Head of caudate nucleus (tissue), 42 donors: ENCODE results near the gene TSSK3.
A peak's percentile ranks its signal among the peaks of the same experiment; 100 is the strongest.
"Not testable (repeated sequence)": the region's sequence is repeated elsewhere in the genome, so short reads cannot be mapped to it uniquely, and the experiment has no call there.

Source experiments
- DNase-seq, 42 donors: peaks; one replicate each; pipeline versions ENCODE4 v3.0.0 to v3.0.0-alpha.2; 2020 to 2021; ENCODE audit warnings: mixed read lengths in 7 of 42
- intact Hi-C: fragments of 100-400 bp; cut with DNase I; formaldehyde crosslinking; loops from one replicate; pipeline ENCODE4 v1.15.0; 2022

TSSK3 gene

GRCh38 chr1:32392325-32392724 is 30.0 kb downstream of the TSSK3 start:
- no peak for DNase-seq
- intact Hi-C loops = loop anchor here (10.0 kb wide), 2 partner anchors 168 to 262 kb away; partner anchors contain the start of genes EIF3I, RBBP4, TMEM234 and ZBTB8OS

- intact Hi-C loops = loop anchor here (10.0 kb wide), 2 partner anchors 168 to 262 kb away; partner anchors contain the start of genes EIF3I, RBBP4, TMEM234 and ZBTB8OS
- no peak for DNase-seq
Observed at GRCh38 chr1:32393136-32393535, 30.8 kb downstream of the TSSK3 start.

- peak in 17 of 42 donors; percentile 9 to 61 (median 40) for DNase-seq
- intact Hi-C loops = loop anchor here (2.0 to 10.0 kb wide), 3 partner anchors 43 to 261 kb away; partner anchors contain the start of genes EIF3I, RBBP4, TMEM234 and ZBTB8OS
Observed at GRCh38 chr1:32393832-32394140, 31.4 kb downstream of the TSSK3 start.

- peak; percentile 95 to 100 (median 99) for DNase-seq
- intact Hi-C loops = loop anchor here (2.0 to 10.0 kb wide), 3 partner anchors 44 to 260 kb away; partner anchors contain the start of genes EIF3I, RBBP4, TMEM234 and ZBTB8OS
Observed at GRCh38 chr1:32394141-32394889, 32.0 kb downstream of the TSSK3 start, which contains the start of gene BSDC1. Gene BSDC1, minus strand, starts transcription at chr1:32394441. Its CDS starts 27 bp downstream, at chr1:32394414.

GRCh38 chr1:32394890-32395432 is 32.6 kb downstream of the TSSK3 start:
- intact Hi-C loops = loop anchor here (2.0 to 10.0 kb wide), 3 partner anchors 44 to 260 kb away; partner anchors contain the start of genes EIF3I, RBBP4, TMEM234 and ZBTB8OS
- peak in 1 of 42 donors; percentile 10 for DNase-seq

- intact Hi-C loops = loop anchor here (10.0 kb wide), 2 partner anchors 172 to 258 kb away; partner anchors contain the start of genes EIF3I, RBBP4, TMEM234 and ZBTB8OS
- not testable (repeated sequence) for DNase-seq
Observed at GRCh38 chr1:32396524-32396923, 34.2 kb downstream of the TSSK3 start.

- no peak for DNase-seq
- intact Hi-C loops = loop anchor here (10.0 kb wide), 2 partner anchors 174 to 256 kb away; partner anchors contain the start of genes EIF3I, RBBP4, TMEM234 and ZBTB8OS
Observed at GRCh38 chr1:32398401-32398800, 36.1 kb downstream of the TSSK3 start.

GRCh38 chr1:32399843-32400242 is 37.5 kb downstream of the TSSK3 start:
- DNase-seq = no peak
- intact Hi-C loops = loop anchor here (10.0 kb wide), 2 partner anchors 175 to 255 kb away; partner anchors contain the start of genes EIF3I, RBBP4, TMEM234 and ZBTB8OS

- intact Hi-C loops = no loop called here
- DNase-seq = peak; percentile 76 to 94 (median 86)
Observed at GRCh38 chr1:32400876-32401631, 38.7 kb downstream of the TSSK3 start.

- DNase-seq = no peak
- intact Hi-C loops = no loop called here
Observed at GRCh38 chr1:32404946-32405345, 42.6 kb downstream of the TSSK3 start.

GRCh38 chr1:32405672-32406467 is 43.5 kb downstream of the TSSK3 start:
- DNase-seq = no peak
- intact Hi-C loops = no loop called here

- no peak for DNase-seq
- intact Hi-C loops = no loop called here
Observed at GRCh38 chr1:32406629-32407111, 44.3 kb downstream of the TSSK3 start.

- DNase-seq = no peak
- intact Hi-C loops = no loop called here
Observed at GRCh38 chr1:32411261-32411660, 48.9 kb downstream of the TSSK3 start.

GRCh38 chr1:32413507-32414185 is 51.3 kb downstream of the TSSK3 start:
- peak in 36 of 42 donors; percentile 14 to 87 (median 54) for DNase-seq
- intact Hi-C loops = no loop called here
